Adipocyte (in vitro differentiated cells): ENCODE measurements around the gene SLC2A2.

ENCODE experiments used
- DNase-seq: peaks from one replicate; pipeline ENCODE4 v3.0.0-alpha.2; 2015; ENCODE audit warnings: low read depth
- H3K27me3 ChIP-seq: replicated peaks from 2 replicates; pipeline ENCODE4 v1.7.0; 2013; ENCODE audit warnings: mild to moderate bottlenecking, low read length, moderate library complexity; ENCODE audit not compliant: control insufficient read depth, insufficient read depth
- H3K36me3 ChIP-seq: 2 replicates; pipeline ENCODE4 v1.7.0; 2013; ENCODE audit warnings: low read length, mild to moderate bottlenecking, moderate library complexity; ENCODE audit not compliant: control insufficient read depth, insufficient read depth, severe bottlenecking
- H3K4me1 ChIP-seq: 2 replicates; pipeline ENCODE4 v1.7.0; 2013; ENCODE audit warnings: mild to moderate bottlenecking, low read length, moderate library complexity; ENCODE audit not compliant: control insufficient read depth, insufficient read depth
- H3K4me3 ChIP-seq: 2 replicates; pipeline ENCODE4 v1.7.0; 2013; ENCODE audit warnings: mild to moderate bottlenecking, low read length, moderate library complexity
- H3K9ac ChIP-seq: 2 replicates; pipeline ENCODE4 v1.7.0; 2013; ENCODE audit warnings: mild to moderate bottlenecking, low read length, moderate library complexity
- H3K9me3 ChIP-seq: 2 replicates; pipeline ENCODE4 v1.7.0; 2013; ENCODE audit warnings: mild to moderate bottlenecking, low read length, moderate library complexity; ENCODE audit not compliant: control insufficient read depth

SLC2A2 gene

DNA sequence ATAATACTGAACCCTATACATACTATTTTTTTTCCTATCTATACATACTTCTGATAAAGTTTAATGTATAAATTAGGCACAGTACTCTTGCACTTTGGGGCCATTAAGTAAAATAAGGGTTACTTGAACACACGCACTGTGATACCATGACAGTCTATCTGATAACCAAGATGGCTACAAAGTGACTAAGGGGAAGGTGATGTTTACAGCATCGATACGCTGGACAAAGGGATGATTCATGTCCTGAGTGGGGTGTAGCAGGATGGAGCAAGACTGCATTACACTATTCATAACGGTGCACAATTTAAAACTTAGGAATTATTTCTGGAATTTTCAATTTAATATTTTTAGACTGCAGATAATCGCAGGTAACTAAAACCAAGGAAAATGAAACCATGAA, 30.0 kb upstream of the SLC2A2 start:
- no peak for DNase-seq
- Histone ChIP-seq H3K9me3 (no peaks in the 10 kb centered on the region), H3K36me3 (no peaks in the 10 kb centered on the region), H3K27me3 (no peaks in the 10 kb centered on the region), H3K4me3 (no peak overlapping the region), H3K4me1 (peaks cover 22% of the 10 kb centered on the region), H3K9ac (no peak overlapping the region)

DNA sequence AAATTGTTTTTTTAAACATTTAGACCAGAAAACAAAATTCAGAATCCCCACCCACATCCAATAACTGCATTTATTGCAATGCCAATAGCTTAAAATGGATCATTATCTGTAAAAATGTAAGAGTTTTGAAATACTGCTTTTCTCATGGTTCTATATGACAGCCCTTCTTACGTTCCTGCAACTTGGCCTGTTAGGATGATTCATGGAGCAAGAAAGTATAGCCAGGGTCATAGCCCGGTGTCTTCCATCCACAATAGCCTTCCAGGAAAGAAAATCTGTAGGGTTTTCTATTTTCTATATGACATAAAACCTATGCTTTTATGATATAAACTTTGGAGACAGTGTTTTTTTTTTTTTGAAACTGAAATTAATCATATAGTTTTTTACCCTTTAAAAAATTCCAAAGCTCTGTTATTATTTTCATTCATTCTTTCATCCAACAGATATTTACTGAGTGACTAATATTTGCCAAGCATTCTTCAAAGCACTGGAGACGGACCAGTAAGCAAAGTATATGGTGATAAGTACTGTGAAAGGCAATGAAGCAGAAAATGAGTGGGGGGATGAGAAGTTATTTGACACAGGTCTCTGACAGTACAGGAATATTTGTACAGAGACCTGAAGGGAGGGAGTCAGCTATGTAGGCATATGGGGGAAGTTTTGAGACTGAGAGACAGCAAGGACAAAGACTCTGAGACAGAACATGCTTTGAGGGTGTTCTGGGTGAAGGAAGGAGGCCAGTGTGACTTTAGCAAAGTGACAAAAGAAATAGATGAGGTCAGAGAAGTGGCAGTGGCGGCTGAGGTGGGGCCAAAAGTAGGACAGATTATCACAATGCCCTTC, 29.0 kb upstream of the SLC2A2 start:
- Histone ChIP-seq H3K36me3 (no peaks in the 10 kb centered on the region), H3K4me1 (peaks cover 22% of the 10 kb centered on the region), H3K9ac (no peak overlapping the region), H3K4me3 (no peak overlapping the region), H3K9me3 (no peaks in the 10 kb centered on the region), H3K27me3 (no peaks in the 10 kb centered on the region)
- peak; percentile 45 for DNase-seq

DNA sequence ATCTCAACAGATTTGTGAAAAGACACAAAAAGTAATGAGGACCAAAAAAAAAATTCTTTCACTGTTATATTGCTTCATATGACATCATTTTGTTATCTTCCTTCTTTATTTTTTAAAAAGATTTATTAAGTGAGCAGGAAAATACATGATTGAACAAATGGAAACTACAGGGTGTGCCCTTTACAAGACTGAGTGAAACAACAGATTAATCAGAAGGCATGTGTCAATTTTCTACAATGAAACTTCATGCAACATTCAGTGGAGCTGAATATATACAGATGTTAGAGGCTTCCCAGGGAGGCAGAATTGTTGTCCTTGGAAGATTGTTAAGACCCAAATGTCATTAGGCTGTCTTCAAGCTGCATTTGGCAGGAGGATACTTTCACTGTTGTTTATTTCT, 28.4 kb upstream of the SLC2A2 start:
- H3K4me1 ChIP-seq: peaks cover 22% of the 10 kb centered on the region
- H3K27me3 ChIP-seq: no peaks in the 10 kb centered on the region

DNA sequence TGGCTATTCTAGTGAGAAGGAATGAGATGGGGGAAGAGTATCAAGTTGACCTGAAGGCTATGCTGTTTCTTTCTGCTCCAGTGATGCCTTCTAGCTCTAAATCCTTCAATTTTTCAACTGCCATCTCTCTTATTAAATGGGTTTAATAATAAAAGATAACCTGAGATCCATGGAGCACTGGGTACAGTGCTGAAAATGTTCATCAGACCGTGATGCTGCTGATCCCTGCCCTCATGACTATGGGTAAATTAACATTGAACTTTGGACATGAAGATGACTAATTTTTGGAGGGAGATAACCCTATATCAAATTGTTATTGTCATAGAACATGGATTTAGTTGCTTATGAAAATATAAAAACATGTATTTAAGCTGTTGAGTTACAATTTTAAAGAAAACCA, 27.7 kb upstream of the SLC2A2 start:
- Histone ChIP-seq H3K9ac (no peak overlapping the region), H3K4me1 (peaks cover 22% of the 10 kb centered on the region), H3K27me3 (no peaks in the 10 kb centered on the region), H3K9me3 (no peaks in the 10 kb centered on the region), H3K36me3 (no peaks in the 10 kb centered on the region), H3K4me3 (no peak overlapping the region)
- no peak for DNase-seq

More for the DNA sequence above, 28.4 kb upstream of the SLC2A2 start:
- Histone ChIP-seq H3K9me3 (no peaks in the 10 kb centered on the region), H3K9ac (no peak overlapping the region), H3K36me3 (no peaks in the 10 kb centered on the region), H3K4me3 (no peak overlapping the region)
- peak; percentile 15 for DNase-seq

DNA sequence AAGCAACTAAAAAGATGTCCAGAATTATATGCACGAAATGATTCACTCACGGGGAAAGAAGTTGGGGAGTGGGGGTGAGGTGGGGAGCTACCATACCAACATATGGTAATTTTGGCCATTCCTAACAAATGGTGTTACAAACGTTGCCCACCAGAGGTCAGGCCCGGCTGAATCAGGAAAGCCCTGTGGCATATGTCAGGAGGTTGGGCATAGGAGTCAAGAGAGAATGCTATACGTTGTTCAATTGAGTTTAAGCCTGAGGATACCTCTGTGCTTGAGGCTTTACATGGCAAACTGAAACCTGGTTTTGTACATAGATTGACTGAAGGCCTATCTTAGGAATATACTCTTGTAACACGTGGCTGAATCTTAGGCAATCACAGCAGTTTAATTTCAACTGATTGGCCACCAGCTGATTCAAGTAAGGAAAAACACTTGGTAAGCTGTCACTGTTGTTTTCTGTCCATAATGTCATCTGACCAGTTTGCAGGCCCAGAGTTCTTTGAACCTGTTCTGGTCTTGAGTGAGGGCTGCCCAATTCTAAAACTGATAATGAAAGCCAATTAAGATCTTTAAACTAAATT, 23.4 kb upstream of the SLC2A2 start:
- Histone ChIP-seq H3K9me3 (no peaks in the 10 kb centered on the region), H3K36me3 (no peaks in the 10 kb centered on the region), H3K9ac (no peak overlapping the region), H3K4me1 (peaks cover 13% of the 10 kb centered on the region), H3K27me3 (no peaks in the 10 kb centered on the region), H3K4me3 (no peak overlapping the region)
- peak; percentile 82 for DNase-seq

DNA sequence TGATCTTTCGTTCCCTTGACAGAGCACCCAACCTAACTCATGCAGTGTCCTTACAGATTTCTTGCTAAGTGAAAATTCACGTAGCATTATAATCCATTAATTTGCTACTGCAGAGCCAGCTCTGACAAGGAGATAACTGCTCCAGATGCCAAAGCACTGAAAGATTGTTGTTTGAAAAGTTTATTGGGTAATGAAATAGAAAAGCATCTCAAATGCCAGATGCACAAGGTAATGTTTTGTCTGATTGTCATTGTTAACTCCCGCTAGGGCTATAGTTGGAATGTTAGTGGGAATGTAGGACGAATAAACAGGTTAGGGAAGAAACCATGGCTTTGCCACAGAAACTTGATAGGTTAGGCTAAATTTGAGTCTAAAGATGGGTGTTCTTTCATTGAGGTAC, 20.2 kb upstream of the SLC2A2 start:
- Histone ChIP-seq H3K9me3 (no peaks in the 10 kb centered on the region), H3K36me3 (no peaks in the 10 kb centered on the region), H3K27me3 (no peaks in the 10 kb centered on the region), H3K4me1 (peaks cover 20% of the 10 kb centered on the region), H3K9ac (no peak overlapping the region), H3K4me3 (no peak overlapping the region)
- no peak for DNase-seq

DNA sequence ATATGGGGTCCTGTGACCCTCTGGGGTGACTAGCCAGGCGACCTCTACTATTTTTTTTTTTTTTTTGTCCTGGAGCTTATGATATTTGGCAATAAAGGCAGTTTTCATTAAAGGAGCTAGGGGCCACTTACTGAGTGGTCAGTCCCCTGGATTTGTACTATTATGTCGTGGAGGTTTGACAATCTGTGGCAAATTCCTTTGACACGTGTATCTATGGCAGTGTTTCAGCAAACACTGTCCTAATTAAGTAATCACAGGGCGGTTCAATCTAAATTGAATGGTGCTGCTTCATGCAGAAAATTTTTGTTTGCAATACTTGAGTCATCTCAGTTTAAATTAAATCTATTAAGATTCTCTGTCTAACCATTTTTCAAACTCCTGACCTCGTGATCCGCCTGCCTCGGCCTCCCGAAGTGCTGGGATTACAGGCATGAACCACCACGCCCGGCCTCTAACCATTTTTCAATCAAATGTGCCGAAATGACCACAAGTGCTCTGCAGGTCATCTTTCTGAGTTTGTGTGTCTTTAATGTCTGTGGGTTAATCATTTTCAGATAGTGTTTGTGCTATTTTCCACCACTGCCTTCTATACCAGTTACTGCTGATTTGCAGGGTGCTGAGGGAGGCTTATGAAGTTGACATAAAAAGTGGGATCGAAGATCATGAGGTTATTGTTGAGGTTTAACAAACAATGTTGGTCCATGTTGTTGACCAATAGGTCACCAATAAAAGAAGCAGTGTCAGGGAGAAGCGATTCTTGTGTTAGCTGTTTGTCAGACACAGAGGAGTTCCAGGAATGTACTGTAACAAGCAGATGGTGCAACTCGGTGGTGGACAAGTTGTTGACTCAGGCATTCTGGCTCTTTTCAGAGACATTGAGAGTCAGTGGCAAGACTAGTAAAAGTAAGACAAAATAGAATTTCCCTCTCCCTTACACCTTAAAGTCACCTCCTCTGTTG, 18.6 kb upstream of the SLC2A2 start:
- no peaks in the 10 kb centered on the region for H3K27me3 ChIP-seq
- no peak overlapping the region for H3K4me3 ChIP-seq
- no peaks in the 10 kb centered on the region for H3K36me3 ChIP-seq
- H3K9ac ChIP-seq: peak overlapping the region; percentile 61
- DNase-seq: peak; percentile 87
- peaks cover 20% of the 10 kb centered on the region for H3K4me1 ChIP-seq
- no peaks in the 10 kb centered on the region for H3K9me3 ChIP-seq

DNA sequence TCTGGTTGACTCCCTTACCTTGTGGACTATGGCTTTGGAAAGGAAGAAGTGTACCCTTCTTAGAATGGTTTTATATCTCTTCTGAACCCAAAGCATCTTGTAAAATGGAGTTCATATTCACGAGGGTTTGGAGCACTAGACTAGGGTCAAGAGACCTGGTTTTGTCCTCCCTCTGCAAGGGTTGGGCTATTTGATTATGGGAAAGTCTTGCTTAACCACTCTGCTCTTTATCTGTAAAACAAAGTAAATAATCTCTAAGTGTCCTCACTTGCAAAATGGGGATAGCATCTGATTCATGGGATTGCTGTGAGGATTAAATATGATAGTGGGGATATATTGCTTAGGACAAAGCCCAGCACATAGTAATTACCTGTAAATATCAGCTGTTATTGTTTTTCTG, 17.9 kb upstream of the SLC2A2 start:
- Histone ChIP-seq H3K27me3 (no peaks in the 10 kb centered on the region), H3K4me3 (no peak overlapping the region), H3K9ac (no peak overlapping the region), H3K9me3 (no peaks in the 10 kb centered on the region), H3K4me1 (peaks cover 20% of the 10 kb centered on the region), H3K36me3 (no peaks in the 10 kb centered on the region)
- no peak for DNase-seq

DNA sequence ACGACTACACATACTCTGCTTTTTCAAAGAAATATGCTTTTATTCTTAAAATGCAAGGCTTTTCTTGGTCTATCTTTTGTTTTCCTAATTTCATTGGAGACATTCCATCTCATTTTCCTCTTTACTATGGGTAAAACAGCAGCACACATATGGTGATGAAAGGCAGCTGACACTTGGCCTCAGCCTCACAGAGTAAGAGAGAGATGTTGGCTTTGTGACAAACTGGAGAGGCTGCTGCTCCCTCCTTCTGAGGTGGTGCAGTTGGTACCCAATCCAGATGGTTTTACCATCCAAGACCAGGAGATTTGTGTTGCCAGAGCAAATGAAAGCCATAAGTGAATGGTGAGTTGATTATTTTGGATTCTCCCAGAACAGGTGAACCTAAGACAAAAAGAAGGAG, 13.2 kb upstream of the SLC2A2 start:
- no peak for DNase-seq
- Histone ChIP-seq H3K9me3 (no peaks in the 10 kb centered on the region), H3K9ac (no peak overlapping the region), H3K4me1 (peaks cover 9% of the 10 kb centered on the region), H3K27me3 (no peaks in the 10 kb centered on the region), H3K36me3 (no peaks in the 10 kb centered on the region), H3K4me3 (no peak overlapping the region)

DNA sequence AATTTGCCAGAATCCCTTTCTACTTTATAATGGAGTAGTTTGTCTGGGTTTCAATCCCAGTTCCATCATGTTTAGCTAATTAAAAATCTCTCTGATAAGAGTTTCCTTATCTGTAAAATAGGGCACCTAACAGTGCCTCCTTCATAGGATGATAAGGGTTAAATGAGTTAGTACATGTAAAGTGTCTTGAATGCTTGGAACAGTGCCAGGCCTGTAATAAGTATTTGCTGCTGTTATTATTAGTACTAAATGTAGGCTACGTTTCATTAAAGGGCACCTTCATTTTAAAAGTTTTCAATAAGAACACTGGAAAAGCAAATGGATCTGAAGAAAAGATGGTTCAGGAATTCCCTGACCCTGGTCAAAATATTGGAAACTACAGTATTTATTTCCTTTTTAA, 11.8 kb upstream of the SLC2A2 start:
- no peak overlapping the region for H3K4me3 ChIP-seq
- H3K9ac ChIP-seq: no peak overlapping the region
- H3K4me1 ChIP-seq: no peaks in the 10 kb centered on the region
- no peaks in the 10 kb centered on the region for H3K9me3 ChIP-seq
- no peaks in the 10 kb centered on the region for H3K36me3 ChIP-seq
- no peak for DNase-seq
- H3K27me3 ChIP-seq: no peaks in the 10 kb centered on the region

DNA sequence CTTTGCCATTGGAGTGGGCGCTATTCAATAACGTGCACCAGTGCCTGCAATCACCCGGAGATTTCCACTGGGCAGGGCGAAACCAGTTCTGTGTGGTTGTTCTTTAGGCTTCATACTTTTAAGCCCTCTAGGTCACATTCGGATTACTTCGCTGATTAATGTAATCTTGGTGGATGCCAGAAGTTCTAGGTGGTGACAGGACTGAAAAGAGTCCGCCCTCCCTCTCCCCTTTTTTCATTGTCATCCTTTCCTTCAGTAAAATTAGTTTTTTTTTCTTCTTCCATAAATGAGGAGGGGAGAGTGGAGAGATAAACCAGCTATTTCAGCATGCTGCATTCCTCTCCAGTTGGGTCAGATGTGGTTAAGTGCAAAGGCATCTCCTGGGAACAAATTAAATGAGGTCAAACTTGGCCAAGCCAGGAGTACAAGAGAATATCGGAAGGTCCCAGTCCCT, 2.3 kb upstream of the SLC2A2 start:
- Histone ChIP-seq H3K9ac (peak overlapping the region; percentile 71), H3K27me3 (no peaks in the 10 kb centered on the region), H3K9me3 (no peaks in the 10 kb centered on the region), H3K4me1 (peaks cover 20% of the 10 kb centered on the region), H3K36me3 (no peaks in the 10 kb centered on the region), H3K4me3 (peak overlapping the region; percentile 76)
- DNase-seq: peak; percentile 77
